Stimulated activated naive CD4-positive, alpha-beta T cell treated with Interleukin-2 at 50 U/mL for 16 hours (primary cell): ENCODE measurements around the gene CYB5D1.
A peak's percentile ranks its signal among the peaks of the same experiment; 100 is the strongest.

Source experiments
- DNase-seq: peaks from one replicate; lab custom pipeline; 2025; lab: John Stamatoyannopoulos, UW

CYB5D1 gene

GRCh38 chr17:7844292-7845154, 13.3 kb upstream of the CYB5D1 start:
- peak; percentile 85 for DNase-seq

- DNase-seq: no peak
Observed at GRCh38 chr17:7845359-7846062, 12.3 kb upstream of the CYB5D1 start.

GRCh38 chr17:7846063-7846735, 11.6 kb upstream of the CYB5D1 start:
- DNase-seq: no peak

- DNase-seq: no peak
Observed at GRCh38 chr17:7846765-7847661, 10.8 kb upstream of the CYB5D1 start.

GRCh38 chr17:7848131-7848579, 9.6 kb upstream of the CYB5D1 start:
- DNase-seq: no peak

GRCh38 chr17:7848739-7849129, 9.1 kb upstream of the CYB5D1 start:
- no peak for DNase-seq

- DNase-seq: no peak
Observed at GRCh38 chr17:7849130-7849750, 8.6 kb upstream of the CYB5D1 start.

GRCh38 chr17:7849751-7850504, 7.9 kb upstream of the CYB5D1 start:
- DNase-seq: no peak

- no peak for DNase-seq
Observed at GRCh38 chr17:7850701-7851437, 6.9 kb upstream of the CYB5D1 start.

GRCh38 chr17:7851438-7852261, 6.2 kb upstream of the CYB5D1 start:
- DNase-seq: peak; percentile 92

GRCh38 chr17:7852262-7852670, 5.5 kb upstream of the CYB5D1 start:
- DNase-seq: no peak

GRCh38 chr17:7852919-7853690, 4.7 kb upstream of the CYB5D1 start:
- DNase-seq: no peak

- no peak for DNase-seq
Observed at GRCh38 chr17:7853691-7854038, 4.1 kb upstream of the CYB5D1 start.

- no peak for DNase-seq
Observed at GRCh38 chr17:7854078-7854777, 3.6 kb upstream of the CYB5D1 start.

GRCh38 chr17:7854851-7855659, 2.7 kb upstream of the CYB5D1 start, which contains the start of gene TMEM88:
TMEM88 (plus strand) TSS chr17:7855066; CDS start chr17:7855075, 9 bp downstream.
- no peak for DNase-seq

GRCh38 chr17:7855660-7856010, 2.2 kb upstream of the CYB5D1 start:
- no peak for DNase-seq
